Measurements from ENCODE around the gene CCAR1.

The CCAR1 gene

DNA sequence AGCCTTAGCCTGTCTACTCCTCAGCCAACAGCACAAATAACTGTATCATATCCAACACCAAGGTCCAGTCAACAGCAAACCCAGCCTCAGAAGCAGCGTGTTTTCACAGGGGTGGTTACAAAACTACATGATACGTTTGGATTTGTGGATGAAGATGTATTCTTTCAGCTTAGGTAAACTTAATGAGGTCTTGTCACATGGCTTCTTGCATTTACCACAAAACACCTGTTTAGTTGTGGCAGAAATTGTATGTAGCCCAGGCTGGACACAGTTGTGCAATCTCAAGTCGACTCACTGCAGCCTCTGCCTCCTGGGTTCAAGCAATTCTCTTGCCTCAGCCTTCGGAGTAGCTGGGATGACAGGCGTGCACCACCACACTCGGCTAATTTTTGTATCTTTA, 21.4 kb downstream of the CCAR1 start:
- no peaks in the 10 kb centered on the region for H3K4me1 ChIP-seq
- no peak overlapping the region for H2AFZ ChIP-seq
- H3K9ac ChIP-seq, result no peak overlapping the region
- no peak overlapping the region for H3K4me3 ChIP-seq (ENCODE audit: low read depth, low read length)
- H3K27me3 ChIP-seq (ENCODE audit: control insufficient read depth, insufficient read depth, low read length), result no peaks in the 10 kb centered on the region
- H3K4me2 ChIP-seq (ENCODE audit: low read length), result no peak overlapping the region
- H3K9me3 ChIP-seq (ENCODE audit: control insufficient read depth, low read length), result no peaks in the 10 kb centered on the region
- H3K27ac ChIP-seq, result no peak overlapping the region
- TF ChIP-seq, protein P1, sequence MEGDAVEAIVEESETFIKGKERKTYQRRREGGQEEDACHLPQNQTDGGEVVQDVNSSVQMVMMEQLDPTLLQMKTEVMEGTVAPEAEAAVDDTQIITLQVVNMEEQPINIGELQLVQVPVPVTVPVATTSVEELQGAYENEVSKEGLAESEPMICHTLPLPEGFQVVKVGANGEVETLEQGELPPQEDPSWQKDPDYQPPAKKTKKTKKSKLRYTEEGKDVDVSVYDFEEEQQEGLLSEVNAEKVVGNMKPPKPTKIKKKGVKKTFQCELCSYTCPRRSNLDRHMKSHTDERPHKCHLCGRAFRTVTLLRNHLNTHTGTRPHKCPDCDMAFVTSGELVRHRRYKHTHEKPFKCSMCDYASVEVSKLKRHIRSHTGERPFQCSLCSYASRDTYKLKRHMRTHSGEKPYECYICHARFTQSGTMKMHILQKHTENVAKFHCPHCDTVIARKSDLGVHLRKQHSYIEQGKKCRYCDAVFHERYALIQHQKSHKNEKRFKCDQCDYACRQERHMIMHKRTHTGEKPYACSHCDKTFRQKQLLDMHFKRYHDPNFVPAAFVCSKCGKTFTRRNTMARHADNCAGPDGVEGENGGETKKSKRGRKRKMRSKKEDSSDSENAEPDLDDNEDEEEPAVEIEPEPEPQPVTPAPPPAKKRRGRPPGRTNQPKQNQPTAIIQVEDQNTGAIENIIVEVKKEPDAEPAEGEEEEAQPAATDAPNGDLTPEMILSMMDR (IDR thresholded peaks at IDR 0.05), result no peak
- H3K79me2 ChIP-seq, result no peaks in the 10 kb centered on the region
- no peaks in the 10 kb centered on the region for H3K36me3 ChIP-seq (ENCODE audit: control insufficient read depth, insufficient read depth, low read length)

DNA sequence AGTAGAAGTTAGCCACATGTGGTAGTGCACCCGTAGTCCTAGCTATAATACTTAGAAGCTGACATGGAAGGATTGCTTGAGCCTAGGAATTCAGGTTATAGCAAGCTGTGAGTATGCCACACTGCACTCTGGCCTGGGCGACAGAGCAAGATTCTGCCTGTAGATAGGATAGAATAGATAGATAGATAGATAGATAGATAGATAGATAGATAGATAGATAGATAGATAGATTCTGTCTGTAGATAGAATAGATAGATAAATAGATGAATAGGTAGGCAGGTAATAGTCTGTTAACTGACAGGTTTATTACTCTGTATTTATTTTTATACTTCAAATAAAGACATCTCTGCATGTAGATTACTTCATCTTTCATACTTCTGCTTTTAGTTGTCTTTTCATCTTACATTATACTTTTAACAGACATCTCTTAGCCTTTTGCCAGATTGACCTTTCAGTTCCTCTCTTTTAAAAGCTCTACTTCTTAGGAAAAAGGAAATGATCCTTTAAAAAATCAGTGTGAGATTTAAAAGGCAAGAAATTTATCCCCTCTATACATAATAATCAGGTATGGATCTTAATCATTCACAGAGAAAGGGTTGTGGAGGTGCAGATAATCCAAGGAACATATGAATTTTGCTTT, 31.8 kb downstream of the CCAR1 start:
- Histone ChIP-seq H3K9ac (no peak overlapping the region), H3K9me3 (ENCODE audit: control insufficient read depth, low read length) (no peaks in the 10 kb centered on the region), H3K36me3 (ENCODE audit: control insufficient read depth, insufficient read depth, low read length) (no peaks in the 10 kb centered on the region), H3K4me2 (ENCODE audit: low read length) (no peak overlapping the region), H3K79me2 (peaks cover 2% of the 10 kb centered on the region), H3K4me3 (ENCODE audit: low read depth, low read length) (no peak overlapping the region), H3K27ac (no peak overlapping the region), H3K27me3 (ENCODE audit: control insufficient read depth, insufficient read depth, low read length) (no peaks in the 10 kb centered on the region), H3K4me1 (no peaks in the 10 kb centered on the region), H2AFZ (no peak overlapping the region)
- TF ChIP-seq, protein P1 (IDR thresholded peaks at IDR 0.05), result no peak

DNA sequence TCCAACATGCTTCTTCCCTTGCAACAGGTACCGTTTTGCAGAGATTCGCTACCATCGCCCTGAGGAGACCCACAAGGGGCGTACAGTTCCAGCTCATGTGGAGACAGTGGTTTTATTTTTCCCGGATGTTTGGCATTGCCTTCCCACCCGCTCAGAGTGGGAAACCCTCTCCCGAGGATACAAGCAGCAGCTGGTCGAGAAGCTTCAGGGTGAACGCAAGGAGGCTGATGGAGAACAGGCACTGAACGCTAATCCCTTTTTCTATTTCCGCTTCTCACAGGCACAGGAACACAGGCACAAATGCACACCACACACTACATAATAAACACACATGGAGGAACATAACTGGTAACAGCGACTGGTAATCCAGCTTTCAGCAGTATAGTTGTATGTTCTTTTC, 35.2 kb downstream of the CCAR1 start:
- H3K9me3 ChIP-seq (ENCODE audit: control insufficient read depth, low read length), result no peaks in the 10 kb centered on the region
- H3K79me2 ChIP-seq, result peaks cover 3% of the 10 kb centered on the region
- H3K4me2 ChIP-seq (ENCODE audit: low read length), result no peak overlapping the region
- no peaks in the 10 kb centered on the region for H3K36me3 ChIP-seq (ENCODE audit: control insufficient read depth, insufficient read depth, low read length)
- no peak overlapping the region for H3K9ac ChIP-seq
- H2AFZ ChIP-seq, result no peak overlapping the region
- TF ChIP-seq, protein P1 (IDR thresholded peaks at IDR 0.05), result no peak
- no peak overlapping the region for H3K4me3 ChIP-seq (ENCODE audit: low read depth, low read length)
- H3K27ac ChIP-seq, result no peak overlapping the region
- no peaks in the 10 kb centered on the region for H3K4me1 ChIP-seq
- H3K27me3 ChIP-seq (ENCODE audit: control insufficient read depth, insufficient read depth, low read length), result no peaks in the 10 kb centered on the region

DNA sequence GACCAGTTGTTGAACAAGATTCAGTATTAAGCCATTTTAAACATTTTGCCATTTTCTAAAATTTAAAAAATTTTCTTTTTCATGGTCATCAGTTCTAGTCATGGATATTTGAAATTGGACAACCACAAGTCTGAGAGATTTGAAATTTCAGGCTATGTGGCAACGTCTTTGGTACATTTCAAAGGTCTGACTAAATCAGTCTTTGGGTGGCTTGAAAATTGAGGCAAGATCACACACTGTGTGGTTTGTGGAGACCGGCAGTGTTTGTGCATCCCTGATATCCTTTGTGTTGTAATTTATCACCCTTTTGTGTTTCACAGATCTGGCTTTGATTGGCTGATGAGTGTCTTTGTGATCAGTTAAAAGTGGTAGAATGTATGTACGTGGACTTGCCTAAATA, 35.7 kb downstream of the CCAR1 start:
- no peak overlapping the region for H3K9ac ChIP-seq
- no peak overlapping the region for H3K4me3 ChIP-seq (ENCODE audit: low read depth, low read length)
- no peaks in the 10 kb centered on the region for H3K27me3 ChIP-seq (ENCODE audit: control insufficient read depth, insufficient read depth, low read length)
- no peak overlapping the region for H3K27ac ChIP-seq
- no peaks in the 10 kb centered on the region for H3K36me3 ChIP-seq (ENCODE audit: control insufficient read depth, insufficient read depth, low read length)
- peaks cover 3% of the 10 kb centered on the region for H3K79me2 ChIP-seq
- no peak overlapping the region for H3K4me2 ChIP-seq (ENCODE audit: low read length)
- H3K9me3 ChIP-seq (ENCODE audit: control insufficient read depth, low read length), result no peaks in the 10 kb centered on the region
- H3K4me1 ChIP-seq, result no peaks in the 10 kb centered on the region
- TF ChIP-seq, protein P1 (IDR thresholded peaks at IDR 0.05), result no peak
- H2AFZ ChIP-seq, result no peak overlapping the region

DNA sequence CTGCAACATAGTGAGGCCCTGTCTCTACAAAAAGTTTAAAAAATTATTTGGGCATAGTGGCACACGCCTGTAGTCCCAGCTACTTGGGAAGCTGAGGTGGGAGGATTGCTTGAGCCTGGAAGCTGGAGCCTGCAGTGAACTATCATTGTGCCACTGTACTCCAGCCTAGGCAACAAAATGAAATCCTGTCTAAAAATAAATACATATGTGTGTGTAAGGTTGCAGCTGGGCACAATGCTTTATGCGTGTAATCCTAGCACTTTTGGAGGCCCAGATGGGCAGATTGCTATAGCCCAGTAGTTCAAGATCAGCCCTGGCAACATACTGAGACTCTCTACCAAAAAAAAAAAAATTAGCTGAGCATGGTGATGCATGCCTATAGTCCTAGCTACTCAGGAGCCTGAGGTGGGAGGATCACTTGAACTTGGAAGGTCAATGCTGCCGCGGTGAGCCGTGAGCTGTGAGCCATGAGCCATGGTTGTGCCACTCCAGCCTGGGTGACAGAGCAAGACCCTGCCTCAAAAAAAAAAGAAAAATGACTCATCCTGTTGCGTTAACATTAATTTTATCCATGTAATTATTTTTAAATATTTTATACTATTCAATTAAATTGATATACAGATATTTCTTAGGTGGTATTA, 38.3 kb downstream of the CCAR1 start:
- TF ChIP-seq, protein P1 (IDR thresholded peaks at IDR 0.05), result no peak
- no peak overlapping the region for H3K4me2 ChIP-seq (ENCODE audit: low read length)
- H3K9ac ChIP-seq, result no peak overlapping the region
- no peak overlapping the region for H2AFZ ChIP-seq
- no peak overlapping the region for H3K27ac ChIP-seq
- no peaks in the 10 kb centered on the region for H3K4me1 ChIP-seq
- no peaks in the 10 kb centered on the region for H3K9me3 ChIP-seq (ENCODE audit: control insufficient read depth, low read length)
- no peaks in the 10 kb centered on the region for H3K36me3 ChIP-seq (ENCODE audit: control insufficient read depth, insufficient read depth, low read length)
- H3K27me3 ChIP-seq (ENCODE audit: control insufficient read depth, insufficient read depth, low read length), result no peaks in the 10 kb centered on the region
- H3K4me3 ChIP-seq (ENCODE audit: low read depth, low read length), result no peak overlapping the region
- H3K79me2 ChIP-seq, result peaks cover 3% of the 10 kb centered on the region
